GM12865 (cell line): ENCODE results near the gene LAMTOR4.

Experiments used
- DNase-seq: peaks from one replicate; pipeline ENCODE4 v3.0.0; 2010; ENCODE audit warnings: low read depth
- H3K4me3 ChIP-seq: 2 replicates; pipeline ENCODE4 v1.5.1; 2011; ENCODE audit warnings: mild to moderate bottlenecking, low read depth, low read length, control low read depth
- TF ChIP-seq, protein P1 (sequence below): IDR thresholded peaks from 2 replicates; pipeline ENCODE4 v1.5.1; 2011; ENCODE audit warnings: low read length, control low read depth, low read depth, inconsistent platforms; ENCODE audit not compliant: insufficient read depth; ENCODE audit errors: missing control alignments

Gene LAMTOR4

DNA sequence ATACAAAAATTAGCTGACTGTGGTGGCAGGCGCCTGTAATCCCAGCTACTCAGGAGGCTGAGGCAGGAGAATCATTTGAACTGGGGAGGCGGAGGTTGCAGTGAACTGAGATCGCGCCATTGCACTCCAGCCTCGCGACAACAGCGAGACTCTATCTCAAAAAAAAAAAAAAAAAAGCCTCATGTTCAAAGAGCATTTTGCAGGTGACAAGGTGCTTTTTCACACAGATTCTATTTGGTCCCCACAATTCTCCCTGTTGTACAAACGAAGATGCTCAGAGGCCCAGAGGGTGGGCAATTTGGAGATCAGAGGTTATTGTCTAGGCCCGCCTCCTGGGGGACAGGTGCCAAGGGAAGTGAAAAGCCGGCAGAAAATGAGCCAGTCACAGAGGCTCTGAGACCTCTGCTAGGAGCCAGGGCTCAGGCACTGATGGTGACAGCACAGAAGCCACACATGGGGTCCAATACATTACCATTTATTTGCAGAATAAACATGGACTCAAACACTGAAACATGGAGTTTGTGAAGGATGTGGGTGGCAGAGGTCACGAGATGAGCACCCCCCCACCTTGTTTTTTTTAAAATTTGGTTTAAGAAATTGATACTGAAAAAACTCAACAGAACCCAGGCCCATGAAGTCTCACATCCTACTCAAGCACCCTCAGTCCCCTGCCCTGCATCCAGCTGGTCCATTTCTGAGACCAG lies 20.6 kb downstream of the LAMTOR4 start:
- no peak for DNase-seq
- TF ChIP-seq, protein P1, sequence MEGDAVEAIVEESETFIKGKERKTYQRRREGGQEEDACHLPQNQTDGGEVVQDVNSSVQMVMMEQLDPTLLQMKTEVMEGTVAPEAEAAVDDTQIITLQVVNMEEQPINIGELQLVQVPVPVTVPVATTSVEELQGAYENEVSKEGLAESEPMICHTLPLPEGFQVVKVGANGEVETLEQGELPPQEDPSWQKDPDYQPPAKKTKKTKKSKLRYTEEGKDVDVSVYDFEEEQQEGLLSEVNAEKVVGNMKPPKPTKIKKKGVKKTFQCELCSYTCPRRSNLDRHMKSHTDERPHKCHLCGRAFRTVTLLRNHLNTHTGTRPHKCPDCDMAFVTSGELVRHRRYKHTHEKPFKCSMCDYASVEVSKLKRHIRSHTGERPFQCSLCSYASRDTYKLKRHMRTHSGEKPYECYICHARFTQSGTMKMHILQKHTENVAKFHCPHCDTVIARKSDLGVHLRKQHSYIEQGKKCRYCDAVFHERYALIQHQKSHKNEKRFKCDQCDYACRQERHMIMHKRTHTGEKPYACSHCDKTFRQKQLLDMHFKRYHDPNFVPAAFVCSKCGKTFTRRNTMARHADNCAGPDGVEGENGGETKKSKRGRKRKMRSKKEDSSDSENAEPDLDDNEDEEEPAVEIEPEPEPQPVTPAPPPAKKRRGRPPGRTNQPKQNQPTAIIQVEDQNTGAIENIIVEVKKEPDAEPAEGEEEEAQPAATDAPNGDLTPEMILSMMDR, result no peak
- no peak overlapping the region for H3K4me3 ChIP-seq

DNA sequence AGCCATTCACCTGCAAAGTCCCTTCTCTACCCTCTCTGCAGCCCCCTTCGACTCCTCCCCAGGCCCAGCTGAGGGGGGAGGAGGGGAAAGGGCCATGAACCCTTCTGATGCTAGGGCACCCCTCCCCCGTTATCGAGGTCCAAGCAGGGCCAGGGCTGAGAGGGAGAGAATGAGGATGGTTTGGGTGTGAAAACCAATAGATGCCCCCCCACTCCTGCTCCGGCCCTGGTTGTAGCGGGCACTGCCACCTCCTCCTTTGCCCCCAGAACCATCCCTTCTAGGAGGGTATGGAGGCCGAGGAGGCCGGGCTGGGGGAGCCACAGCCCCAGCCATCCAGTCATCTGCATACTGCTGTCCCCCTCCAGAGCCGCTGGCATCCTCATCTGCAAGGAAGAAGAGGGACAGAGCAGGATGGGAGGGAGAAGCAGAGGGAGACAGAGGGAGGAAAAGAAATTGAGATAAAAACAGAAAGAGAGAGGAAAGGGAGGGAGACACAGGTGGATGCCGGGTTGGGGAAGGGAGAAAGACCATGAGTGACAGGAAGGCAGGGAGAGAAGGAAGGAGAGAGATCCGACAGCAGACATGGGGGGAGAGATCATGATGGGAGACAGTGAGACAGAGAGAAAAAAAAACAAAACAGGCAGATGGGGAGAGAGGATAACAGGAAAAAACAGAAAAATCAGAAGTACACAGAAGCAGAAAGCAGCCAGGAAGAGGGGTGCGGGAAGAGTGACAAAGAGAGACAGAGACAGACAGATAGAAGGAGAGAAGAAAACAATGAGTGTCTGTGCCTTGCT lies 21.6 kb downstream of the LAMTOR4 start:
- DNase-seq, result no peak
- H3K4me3 ChIP-seq, result no peak overlapping the region
- TF ChIP-seq, protein P1, result no peak

DNA sequence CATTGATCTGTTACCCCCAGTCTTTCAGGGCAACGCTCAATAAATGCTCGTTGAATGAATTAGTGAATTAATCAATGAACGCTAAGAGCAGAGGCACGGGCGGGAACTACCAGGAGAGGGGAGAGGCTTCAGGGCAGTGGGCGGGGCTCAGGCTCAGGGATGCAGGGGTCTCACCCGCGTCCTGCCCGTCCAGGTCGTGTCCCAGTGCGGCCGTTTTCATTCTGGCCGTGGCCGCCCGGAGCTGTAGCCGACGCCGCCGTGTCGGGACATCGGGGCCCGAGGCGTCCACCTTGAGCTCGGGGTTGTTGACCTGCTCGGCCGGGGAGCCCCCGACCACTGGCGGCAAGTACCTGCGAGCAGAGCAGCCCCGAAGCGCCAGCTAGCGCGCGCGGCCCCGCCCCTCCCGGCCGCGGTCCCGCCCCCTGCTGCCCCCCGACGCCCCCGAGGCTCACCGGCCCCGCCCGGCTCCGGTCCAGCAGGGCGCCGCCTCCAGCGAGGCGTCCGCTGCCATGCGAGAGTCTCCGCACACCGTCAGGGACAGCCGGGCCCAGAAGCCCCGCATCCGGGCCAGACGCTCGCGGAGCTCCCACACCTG lies 22.5 kb downstream of the LAMTOR4 start:
- DNase-seq, result no peak
- TF ChIP-seq, protein P1, result no peak
- H3K4me3 ChIP-seq, result no peak overlapping the region

DNA sequence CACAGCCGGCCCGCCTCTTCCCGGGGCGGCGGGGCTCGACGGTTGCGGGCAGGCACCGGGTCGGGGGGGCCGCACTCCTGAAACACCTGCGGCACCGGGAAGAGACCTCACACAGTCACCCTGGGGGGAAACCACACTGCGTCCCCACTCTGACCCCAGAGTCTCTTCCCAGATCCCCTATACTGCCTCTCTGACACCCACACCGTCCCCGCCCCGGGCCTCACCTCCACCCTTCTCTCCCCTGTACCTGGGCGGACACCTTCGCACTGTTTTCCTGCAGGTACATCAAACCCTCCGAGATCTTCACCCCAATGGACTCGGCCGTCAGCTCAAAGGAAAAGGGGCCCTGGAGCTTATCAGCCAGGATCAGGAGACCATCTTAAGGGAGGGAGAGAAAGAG lies 23.1 kb downstream of the LAMTOR4 start:
- DNase-seq, result no peak
- H3K4me3 ChIP-seq, result no peak overlapping the region

DNA sequence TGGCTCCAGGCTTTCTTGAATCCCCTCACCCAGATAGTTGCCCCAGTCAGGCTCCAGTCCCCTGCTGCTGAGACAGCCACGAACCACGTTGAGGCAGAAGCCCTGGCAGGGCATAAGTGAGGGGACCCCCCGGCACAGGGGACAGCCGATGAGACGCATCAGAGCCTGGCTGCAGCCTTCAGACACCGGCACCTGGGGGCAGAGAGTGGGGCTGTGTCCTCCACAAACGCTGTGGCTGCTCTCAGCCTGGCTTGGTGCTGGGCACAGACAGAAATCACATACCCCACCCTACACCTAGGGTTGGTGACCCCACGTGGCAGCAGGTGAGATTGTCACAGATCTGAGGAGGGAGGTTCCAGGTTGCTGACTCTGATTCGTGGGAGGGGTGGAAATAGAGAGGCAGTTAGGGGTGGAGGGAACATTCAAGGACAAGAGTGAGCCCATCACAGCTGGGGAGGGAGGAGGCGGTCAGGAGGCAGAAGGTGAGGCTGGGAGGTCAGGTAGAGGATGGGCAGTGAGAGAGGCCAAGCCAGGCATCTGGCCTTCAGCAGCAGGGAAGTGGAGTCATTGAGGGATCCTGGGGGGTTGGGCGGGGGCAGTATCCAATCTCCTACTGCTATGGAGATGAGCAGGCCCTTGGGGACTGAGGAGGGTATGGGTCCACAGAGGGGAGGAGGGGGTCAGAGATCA lies 25.2 kb downstream of the LAMTOR4 start:
- no peak overlapping the region for H3K4me3 ChIP-seq
- TF ChIP-seq, protein P1, result no peak
- no peak for DNase-seq

More for the DNA sequence above, 23.1 kb downstream of the LAMTOR4 start:
- TF ChIP-seq, protein P1, result no peak

DNA sequence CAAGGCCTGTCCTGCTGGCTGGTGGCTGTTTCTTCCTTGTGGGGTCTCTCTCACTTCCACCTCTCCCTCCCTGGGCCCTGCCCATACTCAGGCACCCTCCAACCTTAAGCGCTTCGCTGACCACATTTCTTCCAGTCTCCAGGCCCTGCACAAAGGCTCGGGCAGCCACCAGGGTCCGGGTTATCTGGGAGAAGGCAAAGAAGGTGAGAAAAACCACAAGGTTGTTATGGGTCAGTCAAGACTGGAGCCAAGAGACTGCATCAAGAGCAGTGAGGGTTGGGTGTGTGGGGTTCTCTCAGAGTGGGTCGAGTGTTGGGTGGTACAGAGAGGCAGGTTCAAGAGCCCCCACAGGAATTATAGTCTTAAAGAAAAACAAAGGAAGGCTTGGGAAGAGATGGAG lies 25.9 kb downstream of the LAMTOR4 start:
- H3K4me3 ChIP-seq, result no peak overlapping the region
- DNase-seq, result no peak
- TF ChIP-seq, protein P1, result no peak
